GM18951 (cell line): ENCODE results near the gene ANXA6.

ENCODE experiments used
- POLR2A ChIP-seq: IDR thresholded peaks from 4 replicates; pipeline ENCODE4 v1.6.1; 2011; ENCODE audit warnings: mild to moderate bottlenecking; ENCODE audit not compliant: insufficient read length, insufficient read depth; ENCODE audit errors: extremely low read depth
- in situ Hi-C: fragments of 300-500 bp; cut with MboI; formaldehyde crosslinking; loops from one replicate; pipeline ENCODE4 v1.12.0; 2022; ENCODE audit warnings: low sequenced_read_pairs, mixed read lengths, inconsistent platforms; ENCODE audit not compliant: unreplicated experiment

Gene ANXA6

DNA sequence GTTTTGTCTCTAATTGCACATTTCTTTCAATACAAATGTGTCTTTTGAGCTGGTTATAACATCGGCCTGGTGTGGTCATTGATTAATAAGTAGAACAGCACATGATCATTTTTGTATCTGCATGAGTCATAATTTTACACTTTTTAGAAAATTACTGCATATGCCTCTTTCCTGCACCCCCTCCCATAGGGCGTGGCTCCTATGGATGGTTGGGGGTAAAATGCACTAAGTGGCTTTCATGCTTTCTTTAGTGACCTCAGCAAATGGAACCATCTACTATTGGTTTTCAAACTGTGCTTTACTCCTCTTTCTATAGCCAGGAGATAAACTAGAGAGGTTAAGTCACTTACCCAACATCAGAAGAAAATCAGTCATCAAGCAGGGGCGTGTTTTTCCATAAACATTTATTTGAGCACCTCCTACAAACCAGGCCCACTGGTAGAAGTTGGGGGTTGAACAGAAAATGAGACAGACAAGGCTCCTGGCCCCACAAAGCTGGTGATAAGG is 3.8 kb downstream of the ANXA6 start:
- in situ Hi-C loops: no loop called here
- TF ChIP-seq POLR2A: no peak

DNA sequence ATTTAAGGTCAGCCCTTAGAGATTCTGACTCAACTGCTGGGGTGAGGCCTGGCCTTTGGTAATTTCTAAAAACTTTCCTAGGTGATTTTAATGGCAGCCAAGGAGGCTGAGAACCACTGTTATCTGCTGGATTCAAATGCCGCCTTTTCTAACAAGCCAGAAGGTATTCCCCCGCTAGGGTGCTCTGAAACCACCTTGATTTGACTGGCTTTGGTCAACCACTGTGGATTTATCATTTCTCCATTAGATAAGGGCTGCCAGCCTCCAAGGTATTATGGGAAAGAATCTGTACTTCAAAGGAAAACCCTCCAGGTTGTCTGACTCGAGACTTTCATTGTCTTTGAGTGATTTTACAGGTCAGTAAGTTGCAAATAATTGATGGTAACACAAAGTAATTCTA is 4.3 kb downstream of the ANXA6 start:
- TF ChIP-seq POLR2A: peak; percentile 7
- in situ Hi-C loops: no loop called here

DNA sequence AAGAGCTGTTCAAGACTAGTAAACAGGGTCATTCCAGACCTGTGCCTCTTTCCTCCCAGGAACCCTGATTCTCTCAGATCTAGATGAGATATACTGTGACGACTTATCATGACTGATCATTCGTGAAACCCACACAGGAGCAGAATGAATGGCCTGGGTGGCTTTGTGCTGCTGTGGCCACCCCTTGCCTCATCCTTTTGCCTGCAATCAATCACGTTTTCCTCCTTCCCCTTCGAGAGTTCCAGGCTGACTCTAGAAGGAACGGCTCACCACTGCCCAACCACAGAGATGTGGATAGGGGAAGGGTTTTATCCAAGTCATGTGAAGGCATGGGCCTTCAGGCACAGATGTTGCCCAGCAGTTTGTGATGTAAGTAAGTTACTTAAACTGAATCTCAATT is 5.8 kb downstream of the ANXA6 start:
- in situ Hi-C loops: no loop called here
- TF ChIP-seq POLR2A: no peak

DNA sequence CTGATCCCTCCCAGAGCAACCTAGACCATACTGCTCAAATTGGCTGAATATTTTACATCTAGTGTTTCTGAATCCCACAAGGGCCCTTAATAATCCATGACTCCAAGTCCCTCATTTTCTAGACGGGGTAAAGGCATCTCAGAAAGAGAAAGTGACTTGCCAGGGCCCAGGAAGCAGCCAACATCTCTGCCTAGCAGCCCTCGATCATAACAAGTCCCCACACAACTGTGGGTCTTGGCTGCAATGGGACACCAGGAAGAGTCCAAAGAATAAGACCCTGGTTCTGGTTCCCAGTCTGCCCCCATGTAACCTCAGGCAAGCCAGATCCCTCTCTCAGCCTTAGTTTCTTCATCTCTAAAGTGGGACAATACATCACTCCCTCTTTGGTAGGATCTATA is 6.3 kb downstream of the ANXA6 start:
- TF ChIP-seq POLR2A: no peak
- in situ Hi-C loops: no loop called here

DNA sequence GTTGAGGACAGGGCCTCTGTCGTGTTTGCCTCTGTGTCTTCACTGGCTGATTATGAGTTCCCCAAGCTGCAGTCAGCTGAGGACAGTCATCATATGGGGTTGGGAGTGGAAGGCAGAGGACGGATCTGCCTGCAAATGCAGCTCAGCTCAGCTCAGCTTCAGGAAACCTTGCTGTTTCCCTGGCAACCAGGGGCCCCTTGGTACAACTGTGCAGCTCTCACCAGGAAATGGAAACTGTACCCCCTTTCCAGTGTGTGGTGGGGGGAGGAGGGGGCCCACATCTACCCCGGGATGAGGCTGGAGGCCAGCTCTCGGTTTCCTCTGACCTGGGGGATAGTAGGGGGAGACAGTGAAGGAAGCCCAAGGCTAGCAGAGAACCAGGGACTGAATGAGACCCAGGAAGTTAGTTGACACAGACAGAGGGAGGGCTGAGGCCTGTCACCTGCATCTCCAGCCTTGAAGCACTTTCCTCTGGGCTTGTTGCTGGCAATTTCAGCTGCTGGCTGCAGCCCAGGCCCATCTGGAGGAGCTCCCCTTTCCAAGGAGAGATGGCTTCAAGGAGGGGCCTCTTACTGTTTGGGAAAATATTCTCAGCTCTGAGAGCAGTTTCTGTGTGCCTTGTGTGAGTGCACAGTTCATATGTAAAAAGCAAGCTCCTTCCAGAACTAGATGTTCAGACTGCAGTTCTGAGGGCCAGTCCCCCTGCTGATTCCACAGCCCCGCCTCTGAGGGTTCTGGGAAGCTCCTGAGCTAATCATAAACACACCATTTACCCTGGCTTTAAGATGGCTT is 6.9 kb downstream of the ANXA6 start:
- no peak for TF ChIP-seq POLR2A
- in situ Hi-C loops: no loop called here

DNA sequence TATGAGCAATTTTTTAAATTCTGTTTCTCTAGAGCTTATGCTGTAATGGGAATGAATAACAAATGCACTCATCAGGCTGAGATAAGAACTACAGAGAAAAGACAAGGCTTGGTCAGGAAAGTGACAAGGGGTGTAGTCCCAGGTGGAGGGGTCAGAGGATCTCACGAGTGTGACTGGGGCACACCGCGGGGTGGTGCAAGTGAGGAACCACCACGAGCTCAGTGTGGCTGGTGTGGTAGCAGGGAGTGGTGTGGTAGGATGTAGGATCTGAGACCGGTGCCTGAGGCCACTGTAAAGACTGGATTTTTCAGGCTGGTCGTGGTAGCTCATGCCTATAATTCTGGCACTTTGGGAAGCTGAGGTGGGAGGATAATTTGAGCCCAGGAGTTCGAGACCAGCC is 9.0 kb downstream of the ANXA6 start:
- in situ Hi-C loops: no loop called here
- no peak for TF ChIP-seq POLR2A

DNA sequence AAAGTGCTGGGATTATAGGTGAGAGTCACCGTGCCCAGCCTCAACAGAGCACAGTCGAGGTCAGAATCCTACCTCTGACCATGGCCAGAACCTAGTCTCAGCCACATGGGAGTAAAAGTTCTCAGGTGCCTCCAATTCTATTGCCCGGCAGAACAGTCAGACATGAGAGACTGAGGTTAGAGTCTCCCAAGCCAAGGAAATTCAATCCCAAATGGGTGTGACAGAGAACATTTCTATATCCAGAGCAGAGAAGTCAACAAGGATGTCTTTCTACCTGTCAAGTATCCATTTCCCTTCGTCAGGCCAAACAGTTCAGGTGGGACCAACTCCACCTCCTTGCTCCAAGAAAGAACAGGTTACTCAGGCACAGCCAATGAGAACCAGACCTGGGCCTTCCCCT is 10.5 kb downstream of the ANXA6 start:
- in situ Hi-C loops: no loop called here
- no peak for TF ChIP-seq POLR2A

DNA sequence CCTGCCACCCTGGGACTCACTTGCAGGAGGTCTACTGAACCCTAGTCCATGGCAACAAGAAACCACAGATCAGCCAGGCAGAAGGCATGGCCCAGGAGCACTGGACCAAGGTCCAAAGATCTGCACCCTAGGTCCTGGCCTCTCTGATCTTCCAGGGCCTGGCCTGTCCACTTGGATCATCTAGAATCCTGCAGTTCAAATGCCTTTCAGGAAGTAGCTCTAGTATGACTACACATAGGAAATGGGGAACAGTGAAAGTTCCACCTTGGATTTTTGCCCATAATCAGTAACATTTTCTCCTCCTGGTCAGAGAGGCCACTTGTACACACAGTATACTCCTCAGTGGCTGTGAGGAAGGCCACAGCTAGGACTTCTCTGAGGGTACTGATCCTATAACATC is 11.5 kb downstream of the ANXA6 start:
- in situ Hi-C loops: no loop called here

DNA sequence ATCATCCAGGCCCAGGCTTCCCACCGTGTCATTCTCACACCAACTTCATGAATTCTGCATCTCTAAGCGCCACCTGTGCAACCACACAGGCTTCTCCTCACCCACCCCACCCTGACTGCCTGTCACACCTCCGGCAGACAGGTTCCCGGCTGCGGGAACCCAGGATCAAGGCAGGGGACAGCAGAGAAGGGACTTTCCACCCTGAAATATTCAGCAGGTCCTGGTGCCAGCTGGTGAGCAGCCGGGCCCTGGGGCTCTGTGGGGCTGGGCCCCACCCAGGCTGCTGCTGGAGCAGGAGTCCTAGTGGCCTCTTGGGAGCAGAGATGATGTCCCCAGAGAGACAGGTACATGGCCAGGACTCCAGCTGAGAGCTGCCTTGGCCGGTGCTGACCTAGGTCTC is 12.7 kb downstream of the ANXA6 start:
- in situ Hi-C loops: no loop called here
- no peak for TF ChIP-seq POLR2A

More for the DNA sequence above, 11.5 kb downstream of the ANXA6 start:
- no peak for TF ChIP-seq POLR2A

DNA sequence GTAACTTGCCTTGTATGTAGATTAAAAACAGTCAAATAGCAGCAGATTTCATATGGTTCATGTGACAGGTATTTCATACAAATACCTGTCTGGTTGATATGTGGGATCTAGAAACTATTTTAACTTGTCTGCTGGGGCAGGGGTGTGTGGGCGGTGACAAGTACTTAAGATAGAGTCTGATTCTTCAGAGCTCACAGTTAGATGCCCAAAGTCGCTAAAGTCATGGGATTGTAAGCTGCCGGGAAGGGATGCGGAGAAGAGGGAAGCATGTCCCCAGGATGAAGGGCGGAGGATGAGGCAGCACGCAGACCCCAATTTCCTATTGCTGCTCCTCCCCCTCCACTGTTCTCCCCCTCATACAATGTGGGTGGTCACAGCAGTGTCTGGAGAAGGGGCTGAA is 13.3 kb downstream of the ANXA6 start:
- TF ChIP-seq POLR2A: no peak
- in situ Hi-C loops: no loop called here

DNA sequence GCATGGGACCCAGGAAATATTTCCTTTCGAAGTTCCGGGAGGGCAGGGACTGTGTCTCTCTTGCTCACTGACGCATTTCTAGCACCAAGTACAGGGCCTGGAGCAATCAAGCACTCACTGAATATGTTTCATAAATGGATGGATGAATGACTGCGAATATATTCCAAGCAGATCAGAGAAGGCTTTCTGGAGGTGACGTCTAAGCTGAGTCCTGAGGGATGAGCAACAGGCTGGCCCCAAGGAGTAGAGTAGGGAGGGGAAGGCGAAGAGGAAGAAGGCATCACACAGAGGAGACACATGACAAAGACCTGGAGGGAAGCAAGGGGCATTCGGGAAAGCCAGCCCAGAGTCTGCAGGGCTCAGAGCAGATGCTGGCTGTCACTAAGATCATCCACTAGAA is 13.9 kb downstream of the ANXA6 start:
- in situ Hi-C loops: no loop called here
- no peak for TF ChIP-seq POLR2A

DNA sequence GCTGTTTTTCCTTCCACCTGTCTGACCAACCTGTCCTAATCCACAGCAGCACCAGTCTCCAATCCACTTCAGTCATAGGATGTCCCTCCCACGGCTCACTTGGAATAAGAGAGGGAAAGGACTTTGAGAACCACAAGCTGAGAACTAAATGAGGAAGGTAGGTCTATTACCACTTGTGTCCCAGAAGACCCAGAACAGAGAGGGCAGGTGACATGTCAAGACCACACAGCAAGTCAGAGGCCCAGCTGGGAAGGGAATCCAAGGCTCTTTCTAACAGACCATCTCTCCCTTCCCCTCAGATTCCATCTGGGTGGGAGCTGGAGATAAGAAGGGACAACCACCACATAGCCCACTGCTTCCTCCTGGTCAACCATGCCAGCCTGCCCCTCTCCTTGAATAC is 14.6 kb downstream of the ANXA6 start:
- no peak for TF ChIP-seq POLR2A
- in situ Hi-C loops: no loop called here

DNA sequence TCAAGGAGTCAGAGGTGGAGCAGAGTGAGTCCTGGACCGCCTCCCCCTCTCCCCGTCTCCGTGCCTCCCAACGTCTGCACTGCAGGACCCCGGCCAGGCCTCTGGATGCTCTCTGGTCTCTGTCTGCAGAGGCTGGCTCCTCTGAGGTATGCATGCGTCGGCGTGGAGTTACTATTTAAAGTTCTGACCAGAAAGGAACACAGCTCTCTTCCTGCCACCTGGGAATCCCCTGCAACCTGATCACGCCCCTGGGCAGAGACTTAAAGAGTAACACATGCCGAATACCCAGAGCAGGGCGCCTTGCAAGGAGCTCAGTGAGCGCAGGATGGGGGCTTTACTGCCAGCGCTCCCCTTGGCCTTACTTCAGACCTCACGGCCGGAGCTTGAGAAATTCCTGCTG is 16.0 kb downstream of the ANXA6 start:
- peak; percentile 59 for TF ChIP-seq POLR2A
- in situ Hi-C loops: no loop called here

DNA sequence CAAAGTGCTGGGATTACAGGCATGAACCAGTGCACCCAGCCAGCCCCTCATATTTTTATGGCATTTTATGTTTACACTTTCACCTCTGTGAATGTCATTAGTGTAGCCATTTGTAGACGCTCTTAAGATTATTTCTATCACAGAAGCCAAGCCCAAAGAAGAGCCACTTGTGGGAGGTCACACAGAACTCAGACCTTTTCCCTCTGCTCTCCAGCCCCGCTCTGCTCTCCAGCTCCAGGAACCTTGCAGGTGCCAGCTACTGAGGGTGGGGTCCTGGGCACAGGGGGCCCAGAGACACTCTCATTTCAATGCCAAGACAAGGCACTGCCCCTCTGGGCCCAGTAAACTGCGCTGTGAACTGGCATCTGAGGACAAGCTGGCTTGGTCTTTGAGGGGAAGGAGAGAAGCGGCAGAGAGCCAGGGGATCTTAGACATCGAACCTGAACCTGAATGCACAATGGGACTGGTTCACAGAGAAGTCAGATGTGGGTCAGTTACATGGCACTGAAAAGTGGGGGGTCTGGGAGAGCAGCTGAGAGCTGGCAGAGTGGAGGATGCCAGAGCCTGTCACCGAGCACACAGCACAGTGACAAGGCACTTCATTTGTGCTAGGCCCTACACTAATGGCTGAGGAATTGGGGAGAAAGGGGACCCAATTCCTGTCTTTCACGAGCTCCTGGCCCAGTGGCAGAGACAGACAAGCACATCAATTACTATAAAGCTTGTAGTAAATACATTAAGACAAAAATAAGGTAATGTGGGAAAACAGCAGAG is 16.7 kb downstream of the ANXA6 start:
- in situ Hi-C loops: no loop called here
- TF ChIP-seq POLR2A: no peak

DNA sequence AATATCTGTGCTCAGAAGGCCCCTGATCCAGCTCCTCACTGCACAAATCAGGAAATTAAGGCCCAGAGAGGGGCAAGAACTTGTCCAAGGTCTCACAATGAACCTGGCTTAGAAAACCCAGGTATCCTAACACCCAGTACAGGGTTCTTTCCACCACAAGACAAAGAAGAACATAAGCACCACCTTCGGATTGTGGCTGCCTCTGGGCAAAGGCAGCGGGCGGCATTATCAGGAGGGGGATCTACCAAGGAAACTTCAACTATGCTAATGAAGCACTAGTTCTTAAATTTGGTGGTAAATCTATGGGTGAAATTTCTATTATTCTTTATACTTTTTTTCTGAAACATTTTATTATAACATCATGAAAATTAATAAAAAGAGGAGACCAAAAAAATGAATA is 17.9 kb downstream of the ANXA6 start:
- TF ChIP-seq POLR2A: no peak
- in situ Hi-C loops: no loop called here
